Endometrial microvascular endothelial cells (primary cell): ENCODE data around the gene GCNA. TPM values are rescaled to one million over a fixed set of nuclear protein-coding genes. Genes with fewer than 3 reads are reported as not detected.
"Not testable (repeated sequence)": the region's sequence is repeated elsewhere in the genome, so short reads cannot be mapped to it uniquely, and the experiment has no call there.

ENCODE experiments used
- in situ Hi-C: cut with HindIII; loops from 2 replicates; pipeline ENCODE4 v1.10.0; 2017; ENCODE audit warnings: low sequenced_read_pairs, low pct_unique_long_range_greater_than_20kb; ENCODE audit errors: inconsistent ontology term
- total RNA-seq: library from RNA; depleted of rRNA; stranded (reverse); fragments of >200 nt; gene quantifications from one replicate; pipeline ENCODE4 v1.2.3, GENCODE V29; 2015; ENCODE audit errors: inconsistent ontology term

GCNA gene
- total RNA-seq, 1 donor from 2014 or later: 0.09 TPM

GRCh38 chrX:71556036-71556435 lies 22.2 kb upstream of the GCNA start:
- in situ Hi-C loops: no loop called here

GRCh38 chrX:71558920-71559319 lies 19.3 kb upstream of the GCNA start:
- in situ Hi-C loops: no loop called here

GRCh38 chrX:71559773-71560172 lies 18.5 kb upstream of the GCNA start:
- in situ Hi-C loops: not testable (repeated sequence)

GRCh38 chrX:71563921-71564320 lies 14.3 kb upstream of the GCNA start:
- in situ Hi-C loops: no loop called here

GRCh38 chrX:71565474-71566041 lies 12.7 kb upstream of the GCNA start:
- in situ Hi-C loops: no loop called here

GRCh38 chrX:71571390-71571789 lies 6.8 kb upstream of the GCNA start:
- in situ Hi-C loops: not testable (repeated sequence)

- in situ Hi-C loops: no loop called here
Measured at GRCh38 chrX:71573590-71573989, 4.6 kb upstream of the GCNA start.

GRCh38 chrX:71577682-71578081 lies 555 bp upstream of the GCNA start:
- in situ Hi-C loops: no loop called here

GRCh38 chrX:71579136-71579989 lies 1.1 kb downstream of the GCNA start:
- in situ Hi-C loops: no loop called here

- in situ Hi-C loops: no loop called here
Measured at GRCh38 chrX:71579990-71580380, 1.7 kb downstream of the GCNA start.

GRCh38 chrX:71581210-71581609 lies 3.0 kb downstream of the GCNA start:
- in situ Hi-C loops: no loop called here

GRCh38 chrX:71586929-71587328 lies 8.7 kb downstream of the GCNA start:
- in situ Hi-C loops: no loop called here

GRCh38 chrX:71593210-71593609 lies 15.0 kb downstream of the GCNA start:
- in situ Hi-C loops: not testable (repeated sequence)

GRCh38 chrX:71599965-71600364 lies 21.7 kb downstream of the GCNA start:
- in situ Hi-C loops: no loop called here

- in situ Hi-C loops: no loop called here
Measured at GRCh38 chrX:71603618-71604017, 25.4 kb downstream of the GCNA start.

GRCh38 chrX:71604141-71604540 lies 25.9 kb downstream of the GCNA start:
- in situ Hi-C loops: no loop called here

GRCh38 chrX:71604796-71605568 lies 26.7 kb downstream of the GCNA start:
- in situ Hi-C loops: no loop called here

- in situ Hi-C loops: no loop called here
Measured at GRCh38 chrX:71606536-71607216, 28.4 kb downstream of the GCNA start.

GRCh38 chrX:71607488-71607887 lies 29.3 kb downstream of the GCNA start:
- in situ Hi-C loops: no loop called here
